Endothelial cell of umbilical vein (primary cell): ENCODE measurements around the gene CNIH2. TPM values are rescaled to one million over a fixed set of nuclear protein-coding genes. Genes with fewer than 3 reads are reported as not detected.

Experiments used
- BruUV-seq: library from RNA; stranded (reverse); fragments of 400-500 nt; replicated peaks from 2 replicates; lab custom pipeline; 2021; lab: Mats Ljungman, UMichigan
- CTCF ChIA-PET: fragments of 300-600, 350-600 bp; sonication (Branson Sonifier 250); formaldehyde crosslinking; loops from one replicate; lab custom pipeline; 2021; ENCODE audit warnings: antibody characterized with exemption, inconsistent platforms; lab: Charles Lee
- POLR2A ChIA-PET: fragments of 300-600, 350-600 bp; sonication (Branson Sonifier 250); formaldehyde crosslinking; loops from one replicate; lab custom pipeline; 2021; ENCODE audit warnings: antibody characterized with exemption, inconsistent platforms; lab: Charles Lee
- DNase-seq: peaks from one replicate; pipeline ENCODE4 v3.0.0-alpha.2; 2011; ENCODE audit warnings: low read depth, low spot score
- FAIRE-seq: peaks from 2 replicates; lab custom pipeline; 2011; peaks lifted over from hg19 to GRCh38; lab: Jason Lieb, UNC
- H2AFZ ChIP-seq: 2 replicates; pipeline ENCODE4 v1.6.0; 2012; ENCODE audit warnings: low read depth, low read length, control low read depth, inconsistent platforms
- H3K27ac ChIP-seq: 2 replicates; pipeline ENCODE4 v1.5.1; 2011; ENCODE audit warnings: low read depth, mild to moderate bottlenecking, control low read depth, low read length, moderate library complexity; ENCODE audit not compliant: insufficient read depth
- H3K27me3 ChIP-seq, 2 experiments: 2 replicates each; pipeline versions ENCODE4 v1.6.0 to v1.6.1; 2011; ENCODE audit warnings: low read length in 2 of 2, mixed read lengths in 1 of 2; ENCODE audit not compliant: control insufficient read depth in 2 of 2, insufficient read depth in 2 of 2
- H3K36me3 ChIP-seq, 2 experiments: 2 replicates in 1 of 2; 3 replicates in 1 of 2; pipeline ENCODE4 v1.5.1; 2011; ENCODE audit warnings: low read length in 2 of 2, mild to moderate bottlenecking in 1 of 2, moderate library complexity in 1 of 2; ENCODE audit not compliant: control insufficient read depth in 2 of 2, insufficient read depth in 2 of 2; ENCODE audit errors: extremely low read depth in 1 of 2
- H3K4me1 ChIP-seq: 3 replicates; pipeline ENCODE4 v1.5.1; 2011; ENCODE audit warnings: mild to moderate bottlenecking, low read length; ENCODE audit not compliant: control insufficient read depth, insufficient read depth; ENCODE audit errors: extremely low read depth
- H3K4me2 ChIP-seq: 2 replicates; pipeline ENCODE4 v1.6.1; 2011; ENCODE audit warnings: low read length, control low read depth, mixed read lengths; ENCODE audit not compliant: insufficient read depth
- H3K4me3 ChIP-seq, 3 experiments: fragments of 200-600 bp in 1 of 3; sonication (generic), shearing (Covaris generic) in 1 of 3; replicated peaks in 1 of 3; 2 replicates each; pipeline ENCODE4 v1.5.1; 2011 to 2016; ENCODE audit warnings: control low read depth in 3 of 3, low read length in 3 of 3, mild to moderate bottlenecking in 2 of 3, inconsistent platforms in 1 of 3, low read depth in 1 of 3, moderate library complexity in 1 of 3; ENCODE audit not compliant: insufficient read depth in 1 of 3
- H3K79me2 ChIP-seq: 2 replicates; pipeline ENCODE4 v1.6.0; 2012; ENCODE audit warnings: low read length, inconsistent platforms; ENCODE audit not compliant: control insufficient read depth, insufficient read depth
- H3K9ac ChIP-seq: replicated peaks from 2 replicates; pipeline ENCODE3; 2011; ENCODE audit warnings: low read length, control low read depth; ENCODE audit not compliant: insufficient read depth; ENCODE audit errors: extremely low read depth
- H3K9me1 ChIP-seq: replicated peaks from 3 replicates; pipeline ENCODE4 v1.6.0; 2011; ENCODE audit warnings: mild to moderate bottlenecking, low read length; ENCODE audit not compliant: control insufficient read depth, insufficient read depth; ENCODE audit errors: extremely low read depth
- H3K9me3 ChIP-seq: replicated peaks from 2 replicates; pipeline ENCODE4 v1.5.1; 2012; ENCODE audit warnings: low read length, inconsistent platforms; ENCODE audit not compliant: control insufficient read depth, insufficient read depth
- H4K20me1 ChIP-seq: replicated peaks from 2 replicates; pipeline ENCODE3; 2011; ENCODE audit warnings: mild to moderate bottlenecking, low read length; ENCODE audit not compliant: control insufficient read depth, insufficient read depth; ENCODE audit errors: extremely low read depth
- MYC ChIP-seq: IDR thresholded peaks from one replicate; pipeline ENCODE4 v1.6.1; 2011; ENCODE audit warnings: mild to moderate bottlenecking, low read depth, low read length
- POLR2AphosphoS5 ChIP-seq: IDR thresholded peaks from 2 replicates; pipeline ENCODE4 v1.6.1; 2012; ENCODE audit warnings: low read depth, mild to moderate bottlenecking, control low read depth, low read length, moderate library complexity; ENCODE audit not compliant: insufficient read depth
- dilution Hi-C: fragments of 300-500 bp; cut with MboI; formaldehyde crosslinking; loops from one replicate; pipeline ENCODE4 v1.15.0; 2019; ENCODE audit warnings: low sequenced_read_pairs; ENCODE audit not compliant: extremely low pct_ligation_motif_present
- intact Hi-C: fragments of 100-400 bp; cut with micrococcal nuclease; formaldehyde crosslinking; loops from one replicate; pipeline ENCODE4 v1.10.0; 2022
- polyA plus RNA-seq, 4 experiments: library from polyadenylated mRNA; depleted of rRNA in 3 of 4; stranded (reverse) in 3 of 4; unstranded in 1 of 4; fragments of >200 nt; gene quantifications; 2 replicates each; pipeline versions ENCODE4 v1.2.1 to v1.2.3, GENCODE V29; 2011 to 2012; ENCODE audit warnings: missing spikeins in 1 of 4
- total RNA-seq: library from RNA; stranded (reverse); gene quantifications from 2 replicates; pipeline ENCODE4 v1.2.3, GENCODE V29; 2021
- TF ChIP-seq, protein P1 (sequence below), 2 donors: IDR thresholded peaks; 1 replicate in 1 of 2; 2 replicates in 1 of 2; pipeline ENCODE4 v1.5.1; 2011; ENCODE audit warnings: low read length in 2 of 2, mild to moderate bottlenecking in 2 of 2, moderate library complexity in 2 of 2, control low read depth in 1 of 2, inconsistent platforms in 1 of 2, low read depth in 1 of 2; ENCODE audit not compliant: insufficient read depth in 1 of 2; ENCODE audit errors: extremely low read depth in 1 of 2

CNIH2 gene
- total and polyA plus RNA-seq, 2 donors (not counting 3 experiments of a cell fraction or from before 2014, with no cell fraction given), result 0.46 to 1.2 TPM

GRCh38 chr11:66312549-66313320, 34.8 kb downstream of the CNIH2 start:
- intact Hi-C loops, result loop anchor here (1.0 to 5.0 kb wide), 6 partner anchors 16 to 125 kb away; partner anchors contain the start of genes BRMS1, MRPL11, RIN1 and YIF1A
- peak overlapping the region; percentile 56 for H3K9ac ChIP-seq
- CTCF ChIA-PET, result interaction anchor here (0.6 to 9.5 kb wide), 17 partner anchors 9 to 149 kb away, joined by 3 to 225 read pairs (median 8); partner anchors contain the start of genes MRPL11, RIN1, TMEM151A and YIF1A
- no peaks in the 10 kb centered on the region for H3K9me1 ChIP-seq
- TF ChIP-seq, protein P1, sequence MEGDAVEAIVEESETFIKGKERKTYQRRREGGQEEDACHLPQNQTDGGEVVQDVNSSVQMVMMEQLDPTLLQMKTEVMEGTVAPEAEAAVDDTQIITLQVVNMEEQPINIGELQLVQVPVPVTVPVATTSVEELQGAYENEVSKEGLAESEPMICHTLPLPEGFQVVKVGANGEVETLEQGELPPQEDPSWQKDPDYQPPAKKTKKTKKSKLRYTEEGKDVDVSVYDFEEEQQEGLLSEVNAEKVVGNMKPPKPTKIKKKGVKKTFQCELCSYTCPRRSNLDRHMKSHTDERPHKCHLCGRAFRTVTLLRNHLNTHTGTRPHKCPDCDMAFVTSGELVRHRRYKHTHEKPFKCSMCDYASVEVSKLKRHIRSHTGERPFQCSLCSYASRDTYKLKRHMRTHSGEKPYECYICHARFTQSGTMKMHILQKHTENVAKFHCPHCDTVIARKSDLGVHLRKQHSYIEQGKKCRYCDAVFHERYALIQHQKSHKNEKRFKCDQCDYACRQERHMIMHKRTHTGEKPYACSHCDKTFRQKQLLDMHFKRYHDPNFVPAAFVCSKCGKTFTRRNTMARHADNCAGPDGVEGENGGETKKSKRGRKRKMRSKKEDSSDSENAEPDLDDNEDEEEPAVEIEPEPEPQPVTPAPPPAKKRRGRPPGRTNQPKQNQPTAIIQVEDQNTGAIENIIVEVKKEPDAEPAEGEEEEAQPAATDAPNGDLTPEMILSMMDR (IDR thresholded peaks at IDR 0.05; ENCODE audit: extremely low read depth in 1 of 2, insufficient read depth in 1 of 2, low read depth in 1 of 2, low read length in 2 of 2), result no peak
- TF ChIP-seq MYC (no peak), POLR2AphosphoS5 (peak; percentile 28)
- peaks cover 0 to 8% of the 10 kb centered on the region in 2 experiments for H3K27me3 ChIP-seq
- H3K79me2 ChIP-seq, result no peaks in the 10 kb centered on the region
- H3K4me3 ChIP-seq, result peak overlapping the region; percentile 35 to 82 (median 79)
- POLR2A ChIA-PET, result interaction anchor here (0.8 to 2.1 kb wide), 2 partner anchors 12 to 24 kb away, joined by 4 to 8 read pairs; partner anchors contain the start of gene YIF1A
- peak; percentile 97 for FAIRE-seq
- H3K36me3 ChIP-seq, result no peaks in the 10 kb centered on the region
- BruUV-seq, result no TSS peak
- peaks cover 4% of the 10 kb centered on the region for H3K4me1 ChIP-seq
- peak overlapping the region; percentile 99 for H2AFZ ChIP-seq
- DNase-seq, result peak; percentile 94
- dilution Hi-C loops, result no loop called here
- H3K27ac ChIP-seq, result peak overlapping the region; percentile 52
- no peaks in the 10 kb centered on the region for H4K20me1 ChIP-seq
- H3K4me2 ChIP-seq, result peak overlapping the region; percentile 93
- H3K9me3 ChIP-seq, result no peaks in the 10 kb centered on the region
